Thyroid gland (tissue), 4 donors: ENCODE results near the gene MAD1L1. TPM values are rescaled to one million over a fixed set of nuclear protein-coding genes. Genes with fewer than 3 reads are reported as not detected.

Source experiments
- DNase-seq, 2 donors: peaks; one replicate each; pipeline ENCODE4 v3.0.0-alpha.2; 2019
- H3K27ac ChIP-seq, 3 donors: fragments of 200-600 bp; sonication (generic); 1 replicate in 2 of 3; 2 replicates in 1 of 3; pipeline ENCODE4 v1.5.1; 2016 to 2019; ENCODE audit warnings: mild to moderate bottlenecking in 1 of 3, moderate library complexity in 1 of 3
- H3K27me3 ChIP-seq: fragments of 200-600 bp; sonication (generic); one replicate; pipeline ENCODE4 v1.5.1; 2019
- H3K36me3 ChIP-seq, 2 donors: fragments of 200-600 bp; sonication (generic); one replicate each; pipeline ENCODE4 v1.5.1; 2016 to 2019
- H3K4me1 ChIP-seq, 2 donors: fragments of 200-600 bp; sonication (generic); one replicate each; pipeline ENCODE4 v1.5.1; 2017 to 2019
- H3K4me3 ChIP-seq, 3 donors: fragments of 200-600 bp; sonication (generic); replicated peaks in 1 of 3; 1 replicate in 2 of 3; 2 replicates in 1 of 3; pipeline ENCODE4 v1.5.1; 2016; ENCODE audit warnings: mild to moderate bottlenecking in 1 of 3
- H3K9me3 ChIP-seq: fragments of 200-600 bp; sonication (generic); one replicate; pipeline ENCODE4 v1.5.1; 2017
- POLR2A ChIP-seq, 2 donors: fragments of 450-650 bp; IDR thresholded peaks; one replicate each; pipeline ENCODE4 v1.6.1; 2017; ENCODE audit warnings: antibody characterized with exemption in 2 of 2, mild to moderate bottlenecking in 2 of 2, moderate library complexity in 1 of 2
- WGBS, 2 donors: methylation state at CpG; one replicate each; pipeline ENCODE4 v1.1.5; 2017; 5-methylcytosine and 5-hydroxymethylcytosine counted together
- intact Hi-C: fragments of 100-400 bp; cut with DNase I; formaldehyde crosslinking; loops from one replicate; pipeline ENCODE4 v1.15.1; 2023
- total RNA-seq, 4 donors: library from RNA; depleted of rRNA; stranded (reverse); fragments of >200 nt; gene quantifications; one replicate each; pipeline ENCODE4 v1.2.3, GENCODE V29; 2016
- TF ChIP-seq, protein P1 (sequence below), 6 experiments: fragments of 200-600 bp in 3 of 6; fragments of 450-650 bp in 3 of 6; sonication (generic) in 3 of 6; IDR thresholded peaks; one replicate each; pipeline ENCODE4 v1.5.1; 2016 to 2019; ENCODE audit warnings: antibody characterized with exemption in 6 of 6, mild to moderate bottlenecking in 2 of 6, inconsistent platforms in 1 of 6, moderate library complexity in 1 of 6

Gene MAD1L1
- total RNA-seq, 4 donors from 2014 or later = 27.4 to 38.6 (median 33.9) TPM

DNA sequence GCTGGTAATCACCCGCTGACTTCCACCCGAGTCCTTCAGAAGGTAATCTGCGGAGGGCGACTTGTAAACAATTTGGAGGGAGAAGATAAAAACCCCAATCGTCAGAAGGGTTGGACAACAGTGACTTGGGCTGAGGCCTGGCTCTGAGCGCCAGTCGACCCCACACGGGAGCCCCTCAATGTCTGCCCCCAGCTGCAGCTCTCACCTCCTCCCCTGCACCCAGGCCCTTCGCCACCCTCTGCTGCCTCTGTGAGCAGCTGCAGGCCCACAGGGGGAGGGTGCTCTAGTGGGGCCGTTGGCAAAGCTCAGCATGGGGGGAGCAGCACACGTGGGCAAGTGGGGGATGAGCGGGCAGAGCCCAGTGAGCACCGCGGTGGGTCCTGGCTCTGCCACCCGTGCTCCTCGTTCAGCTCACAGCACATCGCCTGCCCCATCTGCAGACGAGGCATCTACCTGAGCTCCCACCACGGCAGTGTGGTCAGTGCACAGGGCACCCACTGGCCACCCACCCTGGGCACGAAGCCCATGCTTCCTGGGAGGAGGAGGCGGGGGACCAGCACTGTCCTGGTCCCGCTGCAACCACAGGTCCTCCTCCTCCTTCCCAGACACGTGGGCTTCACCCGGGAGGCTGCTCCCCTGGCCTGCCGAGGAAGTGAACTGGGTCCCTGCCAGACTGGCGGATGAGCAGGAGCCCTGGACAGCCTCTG is 282.1 kb downstream of the MAD1L1 start:
- intact Hi-C loops = no loop called here

DNA sequence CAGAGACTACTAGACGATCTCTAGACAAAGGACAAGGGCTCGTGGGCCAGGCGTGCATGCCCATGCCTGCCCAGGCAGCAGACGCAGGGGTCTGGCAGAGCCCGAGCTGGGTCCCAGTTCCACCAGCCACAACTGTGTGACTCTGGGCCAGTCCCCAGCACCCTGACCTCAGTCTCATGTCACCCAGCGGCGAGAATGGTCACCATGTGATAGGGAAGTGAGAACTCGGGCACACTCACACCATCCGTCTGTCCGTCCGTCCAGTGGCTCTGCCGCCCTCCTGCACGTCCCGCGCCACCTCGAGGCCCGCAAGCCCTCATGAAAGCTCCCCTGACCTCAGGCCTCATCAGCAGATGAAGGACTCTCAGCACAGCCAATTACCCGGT is 282.7 kb downstream of the MAD1L1 start:
- intact Hi-C loops = no loop called here
- Histone ChIP-seq H3K4me3 (no peak overlapping the region), H3K9me3 (no peaks in the 10 kb centered on the region), H3K36me3 (no peaks in the 10 kb centered on the region), H3K27me3 (no peaks in the 10 kb centered on the region), H3K27ac (no peak overlapping the region), H3K4me1 (no peaks in the 10 kb centered on the region)
- 86 to 90% methylated on average over 12 to 14 of the region's 18 CpGs for WGBS, 2 donors
- no peak for TF ChIP-seq POLR2A (IDR thresholded peaks at IDR 0.05)
- TF ChIP-seq, protein P1, sequence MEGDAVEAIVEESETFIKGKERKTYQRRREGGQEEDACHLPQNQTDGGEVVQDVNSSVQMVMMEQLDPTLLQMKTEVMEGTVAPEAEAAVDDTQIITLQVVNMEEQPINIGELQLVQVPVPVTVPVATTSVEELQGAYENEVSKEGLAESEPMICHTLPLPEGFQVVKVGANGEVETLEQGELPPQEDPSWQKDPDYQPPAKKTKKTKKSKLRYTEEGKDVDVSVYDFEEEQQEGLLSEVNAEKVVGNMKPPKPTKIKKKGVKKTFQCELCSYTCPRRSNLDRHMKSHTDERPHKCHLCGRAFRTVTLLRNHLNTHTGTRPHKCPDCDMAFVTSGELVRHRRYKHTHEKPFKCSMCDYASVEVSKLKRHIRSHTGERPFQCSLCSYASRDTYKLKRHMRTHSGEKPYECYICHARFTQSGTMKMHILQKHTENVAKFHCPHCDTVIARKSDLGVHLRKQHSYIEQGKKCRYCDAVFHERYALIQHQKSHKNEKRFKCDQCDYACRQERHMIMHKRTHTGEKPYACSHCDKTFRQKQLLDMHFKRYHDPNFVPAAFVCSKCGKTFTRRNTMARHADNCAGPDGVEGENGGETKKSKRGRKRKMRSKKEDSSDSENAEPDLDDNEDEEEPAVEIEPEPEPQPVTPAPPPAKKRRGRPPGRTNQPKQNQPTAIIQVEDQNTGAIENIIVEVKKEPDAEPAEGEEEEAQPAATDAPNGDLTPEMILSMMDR (IDR thresholded peaks at IDR 0.05) = no peak
- no peak for DNase-seq

More for the DNA sequence above, 282.1 kb downstream of the MAD1L1 start:
- no peak for DNase-seq
- Histone ChIP-seq H3K27me3 (no peaks in the 10 kb centered on the region), H3K4me1 (no peaks in the 10 kb centered on the region), H3K27ac (no peak overlapping the region), H3K9me3 (no peaks in the 10 kb centered on the region), H3K4me3 (no peak overlapping the region), H3K36me3 (no peaks in the 10 kb centered on the region)
- 65 to 78% methylated on average over 9 to 18 of the region's 26 CpGs for WGBS, 2 donors
- no peak for TF ChIP-seq POLR2A (IDR thresholded peaks at IDR 0.05)
- TF ChIP-seq, protein P1 (IDR thresholded peaks at IDR 0.05) = no peak

- TF ChIP-seq, protein P1 (IDR thresholded peaks at IDR 0.05) = no peak
- TF ChIP-seq POLR2A (IDR thresholded peaks at IDR 0.05) = no peak
- Histone ChIP-seq H3K27me3 (no peaks in the 10 kb centered on the region), H3K4me1 (no peaks in the 10 kb centered on the region), H3K27ac (no peak overlapping the region), H3K36me3 (no peaks in the 10 kb centered on the region), H3K4me3 (no peak overlapping the region), H3K9me3 (no peaks in the 10 kb centered on the region)
- WGBS, 2 donors = 50 to 86% methylated on average over 2 to 15 of the region's 15 CpGs
- intact Hi-C loops = no loop called here
- DNase-seq = no peak
Observed at GRCh38 chr7:1949681-1950055, 283.1 kb downstream of the MAD1L1 start.

DNA sequence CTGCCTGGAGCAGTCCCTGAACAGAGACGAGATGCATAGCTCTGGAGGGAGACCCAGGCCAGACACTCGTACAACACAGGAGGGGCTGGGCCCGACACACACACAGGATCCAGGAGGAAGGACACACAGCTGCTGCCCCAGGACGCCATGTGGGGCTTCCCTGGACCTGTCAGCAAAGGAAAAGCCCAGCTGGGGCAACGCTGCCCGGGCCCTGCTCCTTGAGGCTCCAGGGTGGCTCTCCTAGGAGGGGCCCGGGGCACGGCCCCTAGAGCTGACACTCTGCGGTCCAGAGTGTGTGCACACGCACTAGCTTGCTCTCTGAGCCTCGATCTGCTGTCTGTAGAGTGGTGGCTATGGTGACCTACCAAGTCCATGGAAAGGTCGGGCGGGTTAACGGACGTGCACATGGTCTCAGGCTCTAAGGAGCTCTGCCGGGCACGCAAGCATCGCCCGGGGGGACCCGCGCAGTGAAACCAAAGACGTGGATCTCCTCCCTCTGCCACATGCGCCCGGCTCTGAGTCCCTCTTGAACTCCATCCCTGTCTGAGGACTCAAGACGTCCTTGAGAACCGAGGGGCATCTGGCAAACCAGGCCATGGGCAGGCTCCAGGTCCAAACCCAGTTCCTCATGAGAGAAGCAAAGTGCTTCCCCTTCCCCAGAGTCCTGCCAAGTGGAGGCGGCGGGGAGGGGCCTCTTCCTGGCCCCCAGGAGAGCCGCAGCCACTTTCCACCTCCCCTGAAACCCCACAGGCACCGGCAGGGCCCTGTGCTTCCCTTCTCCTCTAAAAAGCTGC is 283.7 kb downstream of the MAD1L1 start:
- intact Hi-C loops = no loop called here
- TF ChIP-seq POLR2A (IDR thresholded peaks at IDR 0.05) = no peak
- TF ChIP-seq, protein P1 (IDR thresholded peaks at IDR 0.05) = no peak
- Histone ChIP-seq H3K27me3 (no peaks in the 10 kb centered on the region), H3K27ac (no peak overlapping the region), H3K9me3 (no peaks in the 10 kb centered on the region), H3K4me3 (no peak overlapping the region), H3K36me3 (no peaks in the 10 kb centered on the region), H3K4me1 (no peaks in the 10 kb centered on the region)
- WGBS, 2 donors = 91 to 94% methylated on average over 12 to 30 of the region's 30 CpGs
- no peak for DNase-seq

GRCh38 chr7:1948301-1948796 is 284.4 kb downstream of the MAD1L1 start:
- no peak for DNase-seq

More at GRCh38 chr7:1948301-1948796, 284.4 kb downstream of the MAD1L1 start:
- 84 to 92% methylated on average over 9 to 16 of the region's 20 CpGs for WGBS, 2 donors
- H3K27me3 ChIP-seq = no peaks in the 10 kb centered on the region
- TF ChIP-seq, protein P1 (IDR thresholded peaks at IDR 0.05) = no peak
- no peak for TF ChIP-seq POLR2A (IDR thresholded peaks at IDR 0.05)
- H3K4me1 ChIP-seq = no peaks in the 10 kb centered on the region
- H3K27ac ChIP-seq = no peak overlapping the region
- no peak overlapping the region for H3K4me3 ChIP-seq
- H3K36me3 ChIP-seq = no peaks in the 10 kb centered on the region
- no peaks in the 10 kb centered on the region for H3K9me3 ChIP-seq
- intact Hi-C loops = no loop called here
